Measurements from ENCODE around the gene ZNF548.

Gene ZNF548

DNA sequence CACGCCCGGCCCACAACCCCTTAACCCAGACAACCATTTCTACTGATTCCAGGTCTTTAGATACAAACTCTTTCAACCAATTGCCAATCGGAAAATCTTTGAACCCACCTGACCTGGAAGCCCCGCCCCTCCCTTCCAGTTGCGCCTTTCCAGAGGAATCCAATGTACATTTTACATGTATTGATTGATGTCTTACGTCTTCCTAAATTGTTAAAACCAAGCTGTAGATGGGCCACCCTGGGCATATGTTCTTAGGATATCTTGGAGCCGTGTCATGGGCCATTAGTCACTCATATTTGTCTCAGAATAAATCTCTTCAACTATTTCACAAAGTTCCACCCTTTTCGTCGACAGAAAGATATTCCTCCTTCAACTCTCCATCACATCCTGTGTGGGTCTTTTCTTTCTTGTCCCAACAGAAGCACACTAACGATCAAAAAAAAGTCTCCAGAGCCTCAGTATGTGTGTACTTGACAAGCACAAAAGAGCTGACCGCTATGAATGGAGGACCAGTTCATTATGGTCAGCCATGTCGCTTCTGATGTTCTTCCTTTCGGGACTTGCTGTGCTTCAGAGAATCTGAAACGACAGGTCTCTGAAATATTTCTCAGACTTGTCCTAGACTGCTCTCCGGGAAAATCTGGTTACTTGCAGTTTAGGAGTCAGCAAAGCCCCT lies 44.9 kb downstream of the ZNF548 start:
- TF ChIP-seq, protein P1, sequence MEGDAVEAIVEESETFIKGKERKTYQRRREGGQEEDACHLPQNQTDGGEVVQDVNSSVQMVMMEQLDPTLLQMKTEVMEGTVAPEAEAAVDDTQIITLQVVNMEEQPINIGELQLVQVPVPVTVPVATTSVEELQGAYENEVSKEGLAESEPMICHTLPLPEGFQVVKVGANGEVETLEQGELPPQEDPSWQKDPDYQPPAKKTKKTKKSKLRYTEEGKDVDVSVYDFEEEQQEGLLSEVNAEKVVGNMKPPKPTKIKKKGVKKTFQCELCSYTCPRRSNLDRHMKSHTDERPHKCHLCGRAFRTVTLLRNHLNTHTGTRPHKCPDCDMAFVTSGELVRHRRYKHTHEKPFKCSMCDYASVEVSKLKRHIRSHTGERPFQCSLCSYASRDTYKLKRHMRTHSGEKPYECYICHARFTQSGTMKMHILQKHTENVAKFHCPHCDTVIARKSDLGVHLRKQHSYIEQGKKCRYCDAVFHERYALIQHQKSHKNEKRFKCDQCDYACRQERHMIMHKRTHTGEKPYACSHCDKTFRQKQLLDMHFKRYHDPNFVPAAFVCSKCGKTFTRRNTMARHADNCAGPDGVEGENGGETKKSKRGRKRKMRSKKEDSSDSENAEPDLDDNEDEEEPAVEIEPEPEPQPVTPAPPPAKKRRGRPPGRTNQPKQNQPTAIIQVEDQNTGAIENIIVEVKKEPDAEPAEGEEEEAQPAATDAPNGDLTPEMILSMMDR (IDR thresholded peaks at IDR 0.05; ENCODE audit: low read depth, low read length, missing control alignments) = no peak
- peak overlapping the region; percentile 78 for H3K4me3 ChIP-seq (ENCODE audit: low read depth, low read length)
- no peak for DNase-seq (ENCODE audit: low read depth)

- H3K4me3 ChIP-seq (ENCODE audit: low read depth, low read length) = peak within 1 kb of the TSS; percentile 78
- peak; percentile 97 for DNase-seq (ENCODE audit: low read depth)
- TF ChIP-seq, protein P1 (IDR thresholded peaks at IDR 0.05; ENCODE audit: low read depth, low read length, missing control alignments) = no peak
These were observed 45.7 kb downstream of the ZNF548 start, which contains the start of gene ZNF749 for GRCh38 chr19:57435062-57435978. ZNF749 (plus strand) TSS chr19:57435325; CDS start chr19:57435579, 254 bp downstream.

DNA sequence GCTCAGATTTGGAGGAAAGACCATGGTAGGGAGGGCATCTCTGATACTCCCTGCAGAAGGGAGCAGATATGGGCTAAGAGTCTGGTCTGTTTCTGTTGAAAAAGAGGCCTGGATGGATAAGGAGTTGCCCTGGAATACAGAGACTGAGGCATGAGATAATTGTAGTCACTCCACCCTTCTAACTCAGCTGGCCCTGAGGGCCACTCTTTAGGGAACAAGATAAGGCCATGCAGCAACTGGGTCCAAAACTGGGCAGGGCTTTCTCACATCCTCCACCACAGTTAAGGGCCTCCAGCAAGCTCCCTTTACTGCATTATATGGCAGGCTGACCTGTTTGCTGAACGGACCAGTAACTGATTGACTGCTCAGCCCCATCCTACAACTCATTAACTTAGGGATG lies 46.8 kb downstream of the ZNF548 start:
- DNase-seq (ENCODE audit: low read depth) = no peak
- TF ChIP-seq, protein P1 (IDR thresholded peaks at IDR 0.05; ENCODE audit: low read depth, low read length, missing control alignments) = no peak
- H3K4me3 ChIP-seq (ENCODE audit: low read depth, low read length) = peak overlapping the region; percentile 78

- H3K4me3 ChIP-seq (ENCODE audit: low read depth, low read length) = no peak overlapping the region
- TF ChIP-seq, protein P1 (IDR thresholded peaks at IDR 0.05; ENCODE audit: low read depth, low read length, missing control alignments) = no peak
- DNase-seq (ENCODE audit: low read depth) = no peak
These were observed 48.3 kb downstream of the ZNF548 start for GRCh38 chr19:57437931-57438330.

DNA sequence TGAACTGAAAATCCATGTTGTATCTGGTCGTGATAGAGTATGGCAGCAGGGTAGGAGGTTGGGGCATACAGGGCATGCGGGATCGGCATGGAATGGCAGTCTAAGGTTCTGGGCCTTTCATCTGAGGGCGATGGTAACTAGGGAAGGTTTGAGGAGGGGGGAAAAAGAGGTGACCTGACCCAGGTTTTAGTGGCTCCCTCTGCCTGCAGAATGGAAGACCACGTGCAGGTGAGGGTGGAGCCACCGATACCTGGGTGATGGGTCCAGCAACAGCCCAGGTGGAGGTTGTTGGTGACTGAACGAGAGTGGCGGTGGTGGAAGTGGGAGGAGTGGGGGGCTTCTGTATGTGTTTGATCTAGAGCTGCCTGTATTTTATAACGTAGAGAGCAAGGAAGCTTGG lies 49.3 kb downstream of the ZNF548 start:
- TF ChIP-seq, protein P1 (IDR thresholded peaks at IDR 0.05; ENCODE audit: low read depth, low read length, missing control alignments) = no peak
- no peak overlapping the region for H3K4me3 ChIP-seq (ENCODE audit: low read depth, low read length)
- DNase-seq (ENCODE audit: low read depth) = no peak

- no peak overlapping the region for H3K4me3 ChIP-seq (ENCODE audit: low read depth, low read length)
- TF ChIP-seq, protein P1 (IDR thresholded peaks at IDR 0.05; ENCODE audit: low read depth, low read length, missing control alignments) = no peak
- no peak for DNase-seq (ENCODE audit: low read depth)
These were observed 52.5 kb downstream of the ZNF548 start for GRCh38 chr19:57441979-57442752.

Data from GM12864 (cell line).